GM18498 (cell line): Measurements from ENCODE around the gene MTMR3.

Experiments
- ATAC-seq: cut with Tn5 transposase; IDR thresholded peaks from one replicate; pipeline ENCODE4 v1.9.1; 2021; ENCODE audit warnings: mild to moderate bottlenecking, moderate library complexity; ENCODE audit not compliant: unreplicated experiment

The MTMR3 gene

DNA sequence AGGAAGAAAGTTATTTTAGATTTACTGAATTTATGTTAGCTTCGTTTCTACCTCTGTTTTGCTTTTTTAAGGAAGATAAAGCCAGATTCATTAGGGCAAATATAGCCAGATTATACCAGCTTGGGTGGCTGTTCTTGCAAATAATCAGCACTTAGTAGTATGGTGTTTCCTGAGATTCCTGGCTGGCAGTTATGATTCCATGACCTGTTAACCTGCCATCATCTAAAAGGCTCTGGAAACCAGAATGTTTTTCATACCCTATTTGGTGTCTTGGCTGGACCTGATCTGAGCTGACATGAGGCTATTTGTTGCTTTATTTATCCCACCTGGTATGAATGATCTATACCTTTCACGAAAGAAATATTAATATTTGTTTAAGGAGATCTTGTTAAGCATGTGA is 114.5 kb downstream of the MTMR3 start:
- no peak for ATAC-seq

DNA sequence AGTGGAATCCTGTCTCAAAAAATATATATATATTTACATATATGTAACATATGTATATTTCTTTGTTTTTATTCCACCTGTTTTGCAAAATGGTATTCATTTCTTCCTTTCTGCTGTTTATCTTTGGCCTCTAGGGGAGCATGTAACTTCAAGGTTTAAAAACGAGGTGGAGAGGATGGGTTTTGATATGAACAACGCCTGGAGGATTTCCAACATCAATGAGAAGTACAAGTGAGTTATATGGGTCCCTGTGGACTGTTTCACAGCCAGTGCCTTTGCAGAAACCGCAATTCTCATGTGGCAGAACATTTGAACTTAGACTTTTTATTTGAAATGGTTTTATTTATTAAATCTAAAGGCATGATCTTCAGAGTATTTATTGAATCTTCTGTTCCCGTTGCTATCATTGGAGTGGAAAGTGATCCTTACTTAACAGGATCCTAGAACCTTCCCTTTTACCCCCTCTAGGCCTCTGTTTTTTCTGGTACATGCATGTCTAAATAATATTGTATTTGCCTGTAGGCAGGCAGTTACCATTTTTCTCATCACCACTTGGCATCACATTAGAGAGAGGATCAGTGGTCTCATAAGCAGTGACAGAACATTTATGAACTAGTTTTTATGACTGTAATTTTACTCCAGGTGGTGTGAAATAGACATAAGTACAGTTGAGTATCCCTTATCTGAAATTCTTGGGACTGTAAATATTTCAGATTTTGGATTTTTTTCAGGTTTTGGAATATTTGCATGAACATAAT is 115.8 kb downstream of the MTMR3 start:
- no peak for ATAC-seq

DNA sequence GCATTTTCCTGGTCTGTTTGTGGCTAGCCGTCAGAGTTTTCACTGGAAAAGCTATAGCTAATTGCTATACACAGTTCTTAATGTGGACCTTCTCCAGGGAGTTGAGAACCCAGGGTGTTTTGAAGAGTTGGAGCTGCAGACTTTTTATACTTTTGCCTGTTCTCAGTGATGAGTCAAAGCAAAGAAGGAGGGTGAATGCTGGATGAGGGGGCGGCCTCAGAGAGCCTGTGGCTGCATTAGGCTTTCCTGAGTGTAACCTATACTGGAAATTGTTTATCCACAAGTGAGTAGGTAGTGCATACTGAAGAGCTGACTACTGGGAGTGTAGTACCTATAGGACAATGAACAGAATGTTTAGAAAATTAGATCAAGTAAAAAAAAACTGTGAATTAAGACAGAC is 117.6 kb downstream of the MTMR3 start:
- ATAC-seq = no peak

DNA sequence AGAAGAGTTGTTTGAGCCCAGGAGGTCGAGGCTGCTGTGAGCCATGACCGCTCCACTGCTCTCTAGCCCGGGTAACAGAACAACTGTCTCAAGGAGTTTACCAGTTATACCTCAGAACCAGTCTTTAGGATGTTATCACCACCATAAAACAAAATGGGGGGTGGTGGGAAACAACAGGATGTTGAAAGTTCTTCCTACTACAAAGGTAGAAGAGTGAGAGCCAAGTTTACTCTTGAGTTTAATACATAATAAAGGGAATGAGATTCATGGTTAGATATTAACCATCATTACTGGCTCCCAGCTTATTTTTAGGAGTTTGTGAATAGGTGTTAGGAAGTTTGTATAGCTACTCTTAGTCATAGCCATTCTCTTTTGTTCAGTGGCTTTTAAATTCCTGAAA is 118.5 kb downstream of the MTMR3 start:
- ATAC-seq = no peak

DNA sequence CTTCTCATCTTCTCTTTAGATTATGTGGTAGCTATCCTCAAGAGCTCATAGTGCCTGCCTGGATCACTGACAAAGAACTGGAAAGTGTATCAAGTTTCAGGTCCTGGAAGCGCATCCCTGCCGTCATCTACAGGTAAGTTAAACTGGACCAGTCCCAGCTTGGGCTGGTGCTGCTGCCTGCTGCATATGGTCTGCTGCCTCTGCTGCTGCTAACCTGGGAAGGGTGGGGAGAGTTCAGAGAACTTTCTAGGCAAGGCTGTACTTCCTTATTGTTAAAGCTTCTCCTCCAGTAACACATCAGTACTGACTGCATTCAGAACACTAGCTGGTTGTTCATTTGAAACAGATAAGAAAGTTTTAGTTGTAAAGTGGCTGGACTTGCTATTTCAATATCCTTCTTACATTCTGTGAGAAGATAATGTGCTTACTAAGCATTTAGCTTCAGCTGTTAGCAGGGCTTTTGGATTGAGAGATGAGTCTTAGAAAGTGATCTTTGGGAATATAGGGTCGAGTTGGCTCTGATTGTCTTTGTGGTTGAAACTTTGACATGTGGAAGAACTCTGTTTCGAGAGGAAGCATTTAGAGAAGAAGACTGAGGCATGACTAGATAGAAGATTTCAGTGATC is 120.0 kb downstream of the MTMR3 start:
- no peak for ATAC-seq

DNA sequence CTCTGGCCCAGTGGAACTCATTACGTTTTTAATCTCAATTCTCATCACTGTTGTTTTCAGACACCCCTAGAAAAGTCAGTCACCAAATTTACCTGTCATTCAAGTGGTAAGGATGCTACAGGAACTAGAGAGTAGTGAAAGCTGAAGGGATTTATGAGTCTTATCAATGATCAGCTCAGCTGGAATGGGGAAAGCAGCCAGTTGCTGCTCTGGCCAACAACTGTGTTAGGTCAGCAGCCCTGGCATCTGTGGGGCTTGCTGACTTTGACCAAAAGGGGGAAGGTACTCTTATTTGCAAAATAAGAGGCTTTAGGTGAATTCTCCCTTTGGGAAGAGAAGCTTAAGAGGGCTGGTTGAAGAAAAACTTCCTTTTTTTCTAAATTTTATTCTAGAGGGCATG is 121.1 kb downstream of the MTMR3 start:
- ATAC-seq = no peak

DNA sequence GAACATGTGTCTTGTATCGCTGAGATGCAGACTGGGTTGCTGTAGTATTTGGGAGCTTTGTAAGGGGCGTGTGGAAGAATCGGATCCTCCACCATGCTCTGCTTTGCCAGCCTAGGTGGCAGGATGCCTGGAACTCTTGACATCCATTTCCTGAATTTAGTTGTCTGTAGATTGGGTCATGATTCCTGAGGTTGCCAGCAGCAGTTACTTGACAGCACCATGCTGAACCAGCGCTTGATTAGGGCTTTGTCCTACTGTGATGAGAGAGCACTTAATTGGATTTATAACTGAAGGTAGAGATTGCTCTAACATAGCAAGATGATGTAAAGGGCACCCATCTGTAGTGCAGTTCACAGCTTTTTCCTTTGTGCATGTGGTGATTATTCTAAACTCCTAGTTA is 121.7 kb downstream of the MTMR3 start:
- ATAC-seq = no peak

DNA sequence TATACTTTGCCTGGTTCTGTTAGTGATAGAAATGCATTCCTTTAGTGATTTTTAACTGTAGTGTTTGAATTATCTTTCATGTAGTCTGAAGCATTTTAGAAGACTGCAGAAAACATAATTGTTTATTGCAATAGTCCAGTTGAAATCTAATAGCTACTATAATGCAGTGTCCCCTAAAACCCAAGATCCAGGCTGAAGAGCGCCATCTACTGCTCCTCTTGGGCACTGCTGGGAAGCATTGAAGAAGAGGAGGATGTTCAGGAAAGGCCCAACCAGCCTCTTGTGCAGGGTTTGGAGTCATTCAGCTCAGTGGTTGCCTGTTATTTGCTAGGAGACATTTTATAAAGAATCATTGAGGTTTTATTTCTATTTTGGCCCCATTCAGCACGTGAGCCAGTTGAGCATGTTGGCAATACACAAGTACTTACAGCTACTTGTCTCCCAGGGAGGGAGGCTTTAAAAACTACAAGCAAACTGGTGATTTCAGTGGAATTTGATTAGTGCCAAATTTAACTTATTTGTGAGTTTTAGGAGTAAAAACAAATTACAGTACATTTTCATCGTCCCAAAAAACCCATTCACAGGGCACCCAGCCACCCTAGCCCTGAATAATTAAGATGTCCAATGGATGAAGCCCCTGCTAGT is 122.4 kb downstream of the MTMR3 start:
- ATAC-seq = no peak

DNA sequence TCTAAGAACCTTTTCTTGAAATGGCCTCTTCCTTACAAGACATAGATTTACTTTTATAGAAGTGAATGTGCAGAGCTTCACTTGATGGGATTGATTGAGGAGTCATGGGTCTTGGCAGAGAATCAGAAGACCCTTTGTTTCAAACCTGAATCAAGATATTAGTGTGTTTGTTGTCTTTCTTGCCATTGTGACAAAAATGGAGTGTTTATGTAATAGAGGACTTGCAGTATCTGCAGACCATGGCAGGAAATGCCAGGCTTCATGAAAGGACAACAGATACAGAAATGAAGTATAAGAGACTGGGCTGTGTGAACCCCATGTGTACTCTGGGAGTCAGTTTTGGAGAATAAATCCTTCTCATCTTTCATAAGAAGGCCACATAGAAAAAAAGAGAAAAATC is 124.4 kb downstream of the MTMR3 start:
- ATAC-seq = no peak

DNA sequence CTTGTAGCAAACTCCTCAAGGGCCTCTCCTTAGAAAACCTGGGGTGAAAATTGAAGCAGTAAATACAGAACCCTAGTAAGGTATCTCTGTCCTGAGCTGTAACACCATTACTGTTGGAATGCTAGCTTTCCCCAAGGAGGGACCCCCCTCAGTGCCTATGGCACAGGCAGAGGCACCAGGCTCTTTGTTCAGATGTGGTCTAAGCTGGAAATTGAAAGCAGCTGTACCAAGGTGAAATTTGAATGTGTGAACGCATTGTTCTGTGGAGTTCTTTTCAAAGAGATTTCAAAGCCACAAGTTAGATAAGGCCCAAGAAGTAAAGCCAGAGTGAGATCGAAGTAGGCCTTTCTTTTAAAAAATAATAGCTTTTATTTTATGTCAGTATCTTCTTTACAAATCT is 125.4 kb downstream of the MTMR3 start:
- ATAC-seq = no peak

DNA sequence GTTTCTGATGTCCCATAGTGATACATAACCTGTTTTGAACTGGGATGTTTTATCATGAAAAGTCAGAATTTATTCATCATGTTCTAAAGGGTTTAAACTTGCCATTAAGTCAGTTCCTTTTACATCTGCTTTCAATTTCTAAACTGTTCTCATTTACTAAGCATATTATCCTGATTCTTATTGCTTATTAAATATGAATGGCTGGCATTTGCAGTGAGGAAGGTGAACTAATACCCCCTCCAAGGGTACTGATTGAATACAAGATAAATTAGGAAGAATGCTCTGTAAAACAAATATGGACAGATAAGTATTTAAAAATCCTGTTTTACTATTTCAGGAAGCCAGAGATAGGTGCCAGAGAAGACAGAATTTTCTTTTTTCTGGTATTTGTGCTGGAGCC is 126.5 kb downstream of the MTMR3 start:
- ATAC-seq = no peak

DNA sequence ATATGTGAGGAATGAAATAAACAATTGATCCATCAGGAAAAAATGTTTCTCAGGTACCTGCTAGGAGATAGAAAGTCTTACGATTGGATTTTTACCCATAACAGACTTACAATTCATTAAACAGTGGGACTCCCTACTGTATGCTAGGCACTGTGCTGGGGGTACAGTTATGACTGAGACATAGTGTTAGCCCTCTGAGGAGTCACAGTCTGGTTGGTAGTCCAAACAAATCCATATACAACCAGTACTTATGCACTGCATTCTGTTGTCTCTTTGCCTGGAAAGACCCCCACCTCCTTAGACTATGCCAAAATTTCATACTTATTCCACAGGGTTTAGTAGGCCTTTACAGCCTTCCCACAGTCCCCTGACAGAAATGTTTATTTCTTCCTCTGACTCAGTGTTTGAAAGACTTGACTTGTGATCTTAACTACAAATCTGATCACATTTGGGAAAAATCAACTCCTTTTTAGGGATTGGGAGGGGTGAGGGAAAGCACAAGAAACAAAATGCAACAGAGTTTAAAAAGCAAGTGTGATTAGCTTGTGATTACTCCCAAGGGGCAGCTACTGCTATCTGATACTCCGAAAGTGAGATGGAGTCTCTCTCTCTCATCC is 127.9 kb downstream of the MTMR3 start:
- ATAC-seq = no peak

DNA sequence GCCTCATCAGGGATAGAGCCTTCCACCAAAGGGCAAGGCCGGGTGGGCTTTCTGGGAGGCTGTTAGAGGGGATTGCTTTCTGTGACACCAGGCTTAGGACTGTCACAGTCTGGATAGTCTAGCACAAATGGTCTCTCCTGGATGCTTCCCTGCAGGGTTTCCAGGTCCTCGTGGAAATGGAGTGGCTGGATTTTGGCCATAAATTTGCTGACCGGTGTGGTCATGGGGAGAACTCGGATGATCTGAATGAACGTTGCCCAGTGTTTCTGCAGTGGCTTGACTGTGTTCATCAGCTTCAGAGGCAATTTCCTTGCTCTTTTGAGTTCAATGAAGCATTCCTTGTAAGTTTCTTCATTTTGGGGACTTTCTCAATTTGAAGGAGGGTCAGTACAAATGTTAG is 130.2 kb downstream of the MTMR3 start:
- ATAC-seq = no peak

DNA sequence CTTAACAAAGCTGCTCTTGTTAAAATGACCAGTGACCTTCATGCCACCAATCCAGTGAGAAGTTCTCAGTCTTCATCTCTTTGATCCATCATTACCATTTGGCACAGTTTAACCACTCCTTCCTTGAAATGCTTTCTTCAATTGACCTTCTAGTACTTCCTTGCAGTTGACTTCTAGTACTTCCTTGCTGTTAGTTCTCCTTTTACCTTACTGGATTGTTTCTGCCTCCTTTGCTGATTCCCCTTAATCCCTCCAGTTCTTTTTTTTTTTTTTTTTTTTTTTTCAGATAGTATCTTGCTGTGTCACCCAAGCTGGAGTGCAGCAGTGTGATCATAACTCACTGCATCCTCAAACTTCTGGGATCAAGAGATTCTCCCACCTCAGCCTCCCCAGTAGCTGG is 131.3 kb downstream of the MTMR3 start:
- no peak for ATAC-seq

DNA sequence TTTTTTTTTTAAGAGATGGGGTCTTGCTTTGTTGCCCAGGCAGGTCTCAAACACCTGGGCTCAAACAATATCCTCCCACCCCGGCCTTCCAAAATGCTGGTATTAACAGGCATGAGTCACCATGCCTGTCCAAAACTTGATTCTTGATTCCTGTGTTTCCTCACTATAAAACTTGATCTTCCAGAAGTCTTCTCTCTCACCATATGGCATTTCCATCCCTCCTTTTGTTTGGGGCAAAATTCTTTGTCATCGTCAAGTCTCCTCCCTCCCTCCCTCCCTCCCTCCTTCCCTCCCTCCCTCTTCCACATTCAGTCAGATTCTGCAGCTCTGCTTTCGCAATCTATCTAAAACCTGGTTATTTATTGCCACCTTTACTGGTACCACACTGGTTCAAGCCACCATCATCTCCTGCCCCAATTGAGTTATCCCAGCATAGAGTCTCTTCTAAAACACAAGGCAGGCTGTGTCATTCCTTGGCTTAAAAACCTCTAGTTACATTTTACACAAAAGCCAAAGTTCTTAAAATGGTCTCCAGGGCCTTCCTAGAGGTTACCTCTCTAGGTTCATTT is 132.3 kb downstream of the MTMR3 start:
- no peak for ATAC-seq

DNA sequence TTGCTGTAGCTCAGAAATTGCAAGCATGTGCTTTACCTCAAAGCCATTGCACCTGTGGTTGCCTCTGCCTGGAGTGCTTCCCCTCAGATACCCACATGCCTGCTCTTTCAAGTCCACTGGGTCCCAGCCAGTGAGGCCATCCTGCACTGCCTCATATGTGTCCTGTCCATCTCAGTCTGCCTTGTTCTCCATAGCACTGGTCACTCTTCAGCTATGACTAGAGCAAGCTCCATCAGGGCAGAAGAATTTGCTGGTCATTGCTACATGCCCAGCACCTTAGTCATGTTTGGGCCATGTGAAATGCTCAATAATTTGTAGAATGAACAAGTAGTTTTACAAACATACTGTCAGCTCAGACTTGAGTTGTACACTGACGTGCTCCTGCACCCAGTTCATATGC is 132.9 kb downstream of the MTMR3 start:
- ATAC-seq = no peak

DNA sequence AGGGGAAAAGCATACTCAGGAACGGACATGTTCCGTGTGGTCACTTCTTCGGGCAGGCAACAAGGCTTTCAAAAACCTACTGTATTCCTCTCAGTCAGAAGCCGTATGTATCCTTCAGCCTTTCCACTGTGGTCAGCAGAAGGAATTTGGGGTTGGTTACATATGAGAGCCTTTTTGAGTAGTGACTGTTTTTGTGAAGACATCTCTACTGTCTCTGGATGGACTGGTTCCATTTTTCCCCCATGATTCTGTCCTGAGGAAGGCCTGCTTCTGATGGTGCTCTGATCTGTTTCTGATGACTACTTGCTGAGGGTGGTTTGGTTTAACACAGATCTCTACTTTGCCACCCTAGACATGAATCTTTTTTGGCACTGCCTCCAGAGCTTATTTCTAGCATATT is 133.6 kb downstream of the MTMR3 start:
- ATAC-seq = no peak

DNA sequence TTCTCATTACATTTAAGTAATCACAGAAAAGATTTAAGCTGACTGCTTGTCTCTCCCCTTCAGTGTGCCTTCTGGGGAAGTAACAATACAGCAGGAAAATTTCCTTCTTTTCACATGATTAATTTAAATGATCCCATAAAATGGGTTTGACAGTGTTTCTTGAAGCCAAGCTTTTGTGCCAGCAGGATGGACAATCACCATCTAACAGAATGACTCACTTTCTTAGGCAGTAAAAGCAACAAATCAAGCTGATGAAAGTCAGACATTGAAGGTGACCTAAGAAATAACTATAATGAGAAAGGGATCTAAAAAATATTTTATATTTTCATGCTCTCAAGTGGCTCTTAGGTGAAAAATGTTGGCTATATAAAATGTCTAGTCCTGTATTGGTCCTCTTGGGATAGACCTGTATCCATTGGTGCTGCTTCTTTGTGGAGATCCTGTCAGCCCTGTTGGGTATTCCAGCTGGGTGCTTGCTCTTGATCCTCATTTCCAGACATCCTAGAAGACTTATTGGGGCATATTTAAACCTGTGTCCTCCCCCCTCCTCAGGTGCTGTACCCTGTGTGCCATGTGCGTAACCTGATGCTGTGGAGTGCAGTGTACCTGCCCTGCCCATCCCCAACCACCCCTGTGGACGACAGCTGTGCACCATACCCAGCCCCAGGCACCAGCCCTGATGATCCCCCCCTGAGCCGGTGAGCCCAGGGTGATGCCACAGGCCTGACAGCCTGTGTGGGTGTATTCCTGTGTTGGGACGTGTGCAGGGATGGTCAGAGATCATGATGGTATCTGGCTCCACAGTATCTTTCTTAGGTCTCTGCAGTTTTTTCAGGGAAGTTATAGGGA is 134.6 kb downstream of the MTMR3 start:
- no peak for ATAC-seq

DNA sequence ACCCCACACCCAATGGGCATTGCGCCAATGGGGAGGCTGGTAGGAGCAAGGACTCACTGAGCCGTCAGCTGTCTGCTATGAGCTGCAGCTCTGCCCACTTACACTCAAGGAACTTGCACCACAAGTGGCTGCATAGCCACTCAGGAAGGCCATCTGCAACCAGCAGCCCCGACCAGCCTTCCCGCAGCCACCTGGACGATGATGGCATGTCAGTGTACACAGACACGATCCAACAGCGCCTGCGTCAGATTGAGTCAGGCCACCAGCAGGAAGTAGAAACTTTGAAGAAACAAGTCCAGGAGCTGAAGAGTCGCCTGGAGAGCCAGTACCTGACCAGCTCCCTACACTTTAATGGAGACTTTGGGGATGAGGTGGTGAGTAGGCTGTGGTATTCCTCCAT is 137.5 kb downstream of the MTMR3 start:
- no peak for ATAC-seq

DNA sequence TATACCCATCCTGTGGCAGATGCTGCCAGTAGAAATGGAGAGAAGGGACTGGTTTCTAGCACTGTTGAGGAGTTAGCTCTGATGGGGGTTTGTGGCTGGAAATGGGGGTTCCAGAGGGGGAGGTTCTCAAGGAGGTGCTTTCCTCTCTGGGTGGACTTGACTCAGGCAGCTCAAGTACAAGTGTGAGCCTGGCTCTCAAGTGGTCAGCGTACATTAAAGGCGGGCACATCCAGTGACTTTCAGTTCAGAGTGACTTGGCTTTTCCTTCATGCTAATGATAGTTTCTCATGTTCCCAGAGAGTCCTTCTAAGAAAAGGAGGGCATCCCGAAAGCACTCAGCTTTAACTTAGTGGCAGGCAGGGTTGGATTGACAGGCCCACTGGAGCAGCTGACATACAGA is 138.4 kb downstream of the MTMR3 start:
- no peak for ATAC-seq
